GM12873 (cell line): Measurements from ENCODE around the gene ITIH2.

Source experiments
- CTCF ChIP-seq: IDR thresholded peaks from 2 replicates; pipeline ENCODE4 v1.5.1; 2012; ENCODE audit warnings: low read depth, mild to moderate bottlenecking, moderate library complexity, low read length, control low read depth; ENCODE audit not compliant: insufficient read depth; ENCODE audit errors: missing control alignments

Gene ITIH2

GRCh38 chr10:7768417-7768816 lies 65.3 kb downstream of the ITIH2 start:
- TF ChIP-seq CTCF: no peak

- TF ChIP-seq CTCF: no peak
These were observed 71.0 kb downstream of the ITIH2 start for GRCh38 chr10:7773845-7774801.

DNA sequence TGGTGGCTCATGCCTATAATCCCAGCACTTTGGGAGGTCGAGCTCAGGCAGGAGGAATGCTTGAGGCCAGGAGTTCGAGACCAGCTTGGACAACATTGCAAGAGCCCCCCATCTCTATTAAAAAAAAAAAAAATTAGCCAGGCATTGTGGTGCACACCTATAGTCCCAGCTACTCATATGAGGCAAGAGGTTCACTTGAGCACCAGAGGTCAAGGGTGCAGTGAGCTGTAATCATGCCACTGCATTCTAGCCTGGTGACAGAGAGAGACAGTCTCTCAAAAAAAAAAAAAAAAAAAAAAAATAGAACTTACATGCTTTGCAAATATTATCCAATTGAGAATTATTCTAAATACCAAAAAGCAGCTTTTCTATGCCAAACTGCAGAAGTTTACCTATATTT lies 73.7 kb downstream of the ITIH2 start:
- TF ChIP-seq CTCF: no peak

DNA sequence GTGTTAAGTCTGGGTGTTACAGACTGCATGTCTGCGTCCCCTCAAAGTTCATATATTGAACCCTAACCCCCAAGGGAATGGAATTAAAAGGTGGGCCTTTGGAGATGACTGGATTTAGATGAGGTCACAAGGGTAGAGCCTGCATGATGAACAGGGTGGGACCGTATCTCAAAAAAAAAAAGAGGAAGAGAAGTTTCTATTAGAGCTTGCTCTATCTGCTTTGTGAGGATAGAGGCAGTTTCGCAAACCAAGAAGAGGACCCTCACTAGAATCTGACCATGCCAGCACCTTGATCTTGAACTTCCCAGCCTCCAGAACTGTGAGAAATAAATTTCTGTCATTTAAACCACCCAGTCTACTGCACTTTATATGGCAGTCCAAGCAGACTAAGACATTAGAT lies 83.3 kb downstream of the ITIH2 start:
- no peak for TF ChIP-seq CTCF

DNA sequence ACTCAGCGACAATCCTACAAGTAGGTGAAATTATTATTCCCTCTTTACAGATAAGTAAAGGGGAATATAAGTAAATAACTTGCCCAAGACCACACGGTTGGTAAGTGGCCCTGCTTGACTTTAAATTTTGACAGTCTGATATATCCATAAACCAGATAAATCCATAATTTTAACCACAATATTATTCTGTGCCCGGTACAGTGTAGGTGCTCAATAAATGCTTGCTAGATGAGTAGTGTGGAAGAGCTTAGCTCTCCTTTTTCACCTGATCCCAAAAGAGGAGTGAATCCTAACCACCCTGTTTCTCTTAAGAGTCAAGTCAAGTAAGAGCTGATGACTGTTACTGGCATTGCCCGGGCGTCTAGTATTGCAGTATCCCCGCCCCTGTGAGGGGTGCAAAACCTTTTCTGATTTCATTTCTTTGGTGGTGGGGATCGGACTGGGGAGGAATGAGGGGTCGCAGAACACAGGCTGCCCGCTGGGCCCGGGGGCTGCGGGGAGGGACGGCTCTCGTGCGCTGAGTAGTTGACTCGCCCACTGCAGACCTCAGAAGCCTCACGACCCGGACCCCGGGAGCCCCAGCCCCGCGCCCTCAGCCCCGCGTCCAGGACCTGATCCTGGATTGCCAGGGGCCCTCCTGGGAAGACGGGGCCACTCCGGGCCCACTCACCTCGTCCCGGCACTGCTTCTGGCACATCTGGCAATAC lies 84.2 kb downstream of the ITIH2 start:
- TF ChIP-seq CTCF: no peak

GRCh38 chr10:7787857-7788638 lies 84.9 kb downstream of the ITIH2 start, which contains the start of the genes ATP5F1C and KIN:
Gene ATP5F1C, plus strand, starts transcription at chr10:7788177. Its CDS starts 31 bp downstream, at chr10:7788208.
Gene KIN, minus strand, starts transcription at chr10:7787993. Its CDS starts 60 bp downstream, at chr10:7787933.
- TF ChIP-seq CTCF: no peak

DNA sequence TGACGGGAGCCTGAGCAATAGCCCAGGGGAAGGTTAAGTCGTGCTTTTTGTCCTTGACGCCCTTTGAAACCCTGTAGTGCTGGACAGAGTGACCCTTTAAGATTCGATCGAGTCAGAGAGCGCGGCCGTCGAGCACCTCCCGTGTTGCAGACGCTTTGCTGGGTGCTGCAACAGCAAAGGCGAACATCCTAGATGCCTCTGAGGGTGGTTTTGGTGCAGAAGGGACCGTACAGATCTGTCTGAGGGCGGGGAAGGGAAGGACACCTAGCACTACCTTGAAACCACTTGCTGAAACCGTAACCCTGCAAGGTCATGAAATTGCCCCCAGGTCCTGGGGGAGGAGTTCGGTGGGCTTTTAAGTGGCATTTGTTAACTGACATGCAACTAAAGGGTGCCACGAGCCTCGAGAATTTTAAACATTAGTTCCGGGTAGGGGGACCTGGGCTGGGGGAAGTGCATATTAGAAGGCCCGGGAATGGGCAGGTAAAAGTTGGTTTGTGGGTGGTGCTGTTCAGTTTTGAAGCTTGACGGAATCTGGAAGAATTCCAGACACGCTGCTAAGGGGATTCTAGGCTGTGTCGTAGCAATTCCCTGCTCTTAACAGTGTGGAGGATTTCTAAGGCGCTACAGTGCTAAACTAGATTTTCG lies 85.6 kb downstream of the ITIH2 start:
- TF ChIP-seq CTCF: no peak
